Midbrain (tissue), 1 donor: ENCODE data around the gene RAB3D.
A peak's percentile ranks its signal among the peaks of the same experiment; 100 is the strongest.
"Not testable (repeated sequence)": the region's sequence is repeated elsewhere in the genome, so short reads cannot be mapped to it uniquely, and the experiment has no call there.

Experiments used
- DNase-seq: peaks from one replicate; lab custom pipeline; 2025; lab: John Stamatoyannopoulos, UW

The RAB3D gene, protein sequence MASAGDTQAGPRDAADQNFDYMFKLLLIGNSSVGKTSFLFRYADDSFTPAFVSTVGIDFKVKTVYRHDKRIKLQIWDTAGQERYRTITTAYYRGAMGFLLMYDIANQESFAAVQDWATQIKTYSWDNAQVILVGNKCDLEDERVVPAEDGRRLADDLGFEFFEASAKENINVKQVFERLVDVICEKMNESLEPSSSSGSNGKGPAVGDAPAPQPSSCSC

DNA sequence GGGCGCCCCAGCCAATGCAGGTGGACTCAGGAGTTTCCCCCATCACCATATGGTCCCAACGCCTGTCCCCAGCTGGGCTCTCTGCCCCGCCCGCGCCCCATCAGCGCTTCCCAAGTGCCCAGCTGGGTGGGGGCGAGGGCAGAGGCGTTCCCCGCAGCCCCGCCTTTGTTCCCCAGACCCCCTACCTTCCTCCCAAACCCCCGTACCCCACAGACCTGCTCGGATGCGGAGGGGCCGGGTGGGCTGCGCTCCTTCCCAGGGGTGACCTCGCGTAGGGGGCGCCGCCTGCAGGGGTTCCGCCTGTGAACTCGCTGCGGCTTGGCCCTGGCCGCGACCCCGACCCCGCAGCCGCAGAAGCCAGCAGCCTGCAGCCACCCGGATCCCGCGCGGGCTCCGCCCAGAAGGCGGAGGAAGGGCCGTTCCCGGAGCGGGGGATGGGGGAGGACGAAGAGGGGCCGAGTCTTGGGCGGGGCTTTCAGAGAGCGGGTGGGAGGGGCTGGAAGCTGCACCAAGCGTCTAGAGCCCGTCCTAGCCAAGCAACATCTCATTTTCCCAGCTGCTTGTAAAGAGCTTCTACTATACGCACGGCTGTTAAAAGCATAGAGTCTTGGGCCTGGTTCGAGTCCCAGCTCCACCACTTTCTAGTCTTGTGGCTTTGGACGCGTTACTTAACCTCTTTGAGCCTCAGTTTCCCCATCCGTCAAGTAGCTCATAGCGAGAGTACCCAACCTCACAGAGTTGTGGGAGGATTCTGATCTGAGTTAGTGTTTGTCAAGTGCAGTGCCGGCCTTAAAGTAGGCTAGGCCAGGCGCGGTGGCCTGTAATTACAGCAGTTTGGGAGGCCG lies at the start of gene RAB3D:
TSS of gene RAB3D (minus strand) at position 404 of the 845 bp plus-strand sequence. CDS start 2,258 bp downstream, outside the sequence.
- peak; percentile 81 for DNase-seq

DNA sequence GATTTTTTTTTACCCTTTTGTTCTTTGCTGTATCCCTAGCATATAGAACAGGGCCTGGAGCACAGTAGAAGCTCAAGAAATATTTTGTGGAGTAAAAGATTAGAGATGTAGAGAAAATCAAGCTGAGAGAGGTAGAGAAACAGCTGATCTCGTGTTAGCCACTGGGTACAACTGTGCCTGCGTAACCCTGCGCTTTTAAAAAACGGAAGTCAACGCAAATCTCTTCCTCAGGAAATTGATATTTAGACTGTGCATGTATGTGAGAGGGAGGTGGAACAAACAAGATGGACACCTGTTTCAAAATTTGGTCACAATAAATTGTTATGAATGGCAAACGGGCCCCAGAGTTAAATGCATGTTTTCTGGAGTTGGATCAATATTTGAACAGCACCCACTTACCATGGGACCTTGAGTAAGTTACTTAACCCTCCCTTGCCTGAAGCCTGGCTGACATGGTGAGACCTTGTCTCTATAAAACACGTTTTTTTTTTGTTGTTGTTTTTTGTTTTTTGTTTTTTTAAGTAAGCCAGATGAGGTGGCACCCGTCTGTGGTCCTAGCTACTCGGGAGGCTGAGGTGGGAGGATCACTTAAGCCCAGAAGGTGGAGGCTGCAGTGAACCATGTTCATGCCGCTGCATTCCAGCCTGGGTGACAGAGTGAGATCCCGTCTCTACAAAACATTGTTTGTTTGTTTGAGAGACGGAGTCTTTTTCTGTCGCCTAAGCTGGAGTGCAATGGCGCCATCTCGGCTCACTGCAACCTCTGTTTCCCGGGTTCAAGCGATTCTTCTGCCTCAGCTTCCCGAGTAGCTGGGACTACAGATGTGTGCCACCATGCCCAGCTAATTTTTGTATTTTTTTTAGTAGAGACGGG lies 47.9 kb upstream of the RAB3D start:
- no peak for DNase-seq

DNA sequence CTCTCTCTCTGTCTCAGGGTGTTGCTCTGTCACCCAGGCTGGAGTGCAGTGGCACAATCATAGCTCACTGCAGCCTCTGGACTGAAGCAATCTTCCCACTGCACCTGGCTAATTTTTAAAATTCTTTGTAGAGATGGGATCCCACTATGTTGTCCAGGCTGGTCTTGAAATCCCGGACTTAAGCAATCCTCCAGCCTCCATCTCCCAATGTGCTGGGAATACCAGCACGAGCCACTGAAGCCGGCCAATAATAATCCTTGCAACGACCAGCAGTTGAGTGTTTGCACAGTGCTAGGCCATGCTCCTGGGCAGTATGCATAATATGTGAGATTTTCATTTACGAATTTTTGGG lies 45.3 kb upstream of the RAB3D start:
- no peak for DNase-seq

DNA sequence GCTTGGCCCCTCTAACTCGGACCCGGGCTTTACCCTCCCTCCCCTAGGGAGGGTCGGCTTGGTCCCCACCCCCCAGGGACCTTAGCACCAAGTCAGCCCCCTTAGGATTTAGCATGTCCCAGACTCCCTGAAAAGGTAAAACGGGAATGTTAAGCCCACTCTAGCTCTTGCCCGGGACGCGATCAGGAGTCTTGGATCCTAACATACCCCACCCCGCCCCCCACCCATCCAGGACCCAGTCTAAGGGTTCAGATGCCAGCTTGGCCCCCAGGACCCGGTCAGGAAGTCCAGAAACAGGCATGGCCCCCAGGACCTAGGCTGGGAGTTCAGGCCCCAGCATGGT lies 44.2 kb upstream of the RAB3D start:
- no peak for DNase-seq

DNA sequence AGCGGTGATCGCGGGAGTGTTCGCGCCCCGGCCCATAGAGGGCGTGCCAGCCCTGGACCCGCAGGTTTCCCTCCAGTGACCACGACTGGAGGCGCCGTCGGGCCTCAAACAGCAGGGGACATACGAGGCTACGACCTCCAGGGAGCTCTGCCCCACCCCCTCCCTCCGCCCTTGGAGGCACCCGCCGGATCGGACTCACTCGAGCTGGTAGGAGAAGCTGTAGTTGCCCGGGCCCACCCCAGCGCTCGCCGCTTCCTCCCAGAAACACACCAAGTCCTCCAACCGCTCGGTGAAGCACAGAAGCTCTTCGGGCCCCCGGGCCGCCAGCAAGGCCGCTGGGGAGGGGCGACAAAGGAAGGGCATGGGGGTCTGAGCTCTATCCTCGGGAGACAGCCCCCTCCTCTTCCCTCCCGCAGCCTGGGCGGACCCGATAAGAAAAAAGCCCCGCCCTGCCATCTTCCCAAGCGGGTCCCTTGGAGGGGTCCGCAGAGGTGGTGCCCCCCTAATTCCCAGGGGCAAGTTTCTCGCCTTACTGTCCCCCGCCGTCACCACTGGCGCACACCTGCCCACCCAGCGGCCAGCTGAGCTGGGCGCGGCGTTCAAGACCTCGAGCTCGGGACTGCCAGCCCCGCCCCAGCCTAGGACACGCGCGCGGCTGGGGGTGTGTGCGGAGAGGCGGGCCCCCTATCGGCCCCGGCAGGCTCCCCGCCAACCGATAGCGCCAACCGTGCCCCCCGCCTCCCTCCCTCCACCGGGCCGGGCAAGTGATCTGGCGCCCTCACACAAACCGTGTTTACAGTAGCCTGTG lies 43.6 kb upstream of the RAB3D start:
- no peak for DNase-seq

DNA sequence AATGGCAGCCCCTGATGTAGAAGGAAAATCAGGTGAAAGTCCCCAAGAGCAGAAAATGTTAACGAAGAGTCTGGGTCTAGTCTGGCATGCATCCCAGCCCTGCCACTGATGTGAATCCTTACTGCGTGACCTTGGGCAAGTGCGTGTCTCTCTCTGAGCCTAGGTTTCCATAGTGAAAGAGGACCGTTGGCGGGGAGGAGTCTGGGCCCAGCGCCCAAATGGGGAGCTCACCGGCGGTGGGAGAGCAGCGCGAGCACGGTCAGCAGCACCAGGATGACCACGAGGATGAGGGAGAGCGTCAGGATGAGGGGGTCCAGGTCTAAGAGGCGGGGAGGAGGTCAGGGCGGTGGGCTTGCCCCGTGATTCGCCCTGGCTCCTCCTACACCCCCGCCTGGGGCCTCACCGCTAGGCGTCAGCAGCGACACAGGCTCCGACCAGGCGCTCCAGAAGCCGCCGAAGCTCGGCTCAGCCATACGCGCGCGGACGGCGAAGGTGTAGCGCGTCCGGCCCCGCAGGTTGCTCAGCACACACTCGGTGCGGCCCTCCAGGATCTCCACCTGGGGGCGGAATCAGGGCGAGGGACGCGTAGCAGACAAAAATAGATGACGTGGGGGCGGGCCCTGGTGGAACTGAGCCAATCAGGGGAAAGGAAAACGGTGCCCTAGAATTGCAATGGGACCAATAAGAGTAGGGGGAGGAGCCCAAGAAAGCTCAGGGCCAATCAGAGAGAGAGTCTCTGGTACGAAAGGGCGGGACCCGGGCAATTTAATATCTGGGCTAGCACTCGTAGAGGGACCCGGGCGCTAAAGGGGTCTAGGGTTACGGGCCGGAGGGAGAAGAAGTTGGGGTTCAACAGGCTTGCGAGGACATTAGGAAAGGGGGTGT lies 41.4 kb upstream of the RAB3D start:
- peak; percentile 94 for DNase-seq

DNA sequence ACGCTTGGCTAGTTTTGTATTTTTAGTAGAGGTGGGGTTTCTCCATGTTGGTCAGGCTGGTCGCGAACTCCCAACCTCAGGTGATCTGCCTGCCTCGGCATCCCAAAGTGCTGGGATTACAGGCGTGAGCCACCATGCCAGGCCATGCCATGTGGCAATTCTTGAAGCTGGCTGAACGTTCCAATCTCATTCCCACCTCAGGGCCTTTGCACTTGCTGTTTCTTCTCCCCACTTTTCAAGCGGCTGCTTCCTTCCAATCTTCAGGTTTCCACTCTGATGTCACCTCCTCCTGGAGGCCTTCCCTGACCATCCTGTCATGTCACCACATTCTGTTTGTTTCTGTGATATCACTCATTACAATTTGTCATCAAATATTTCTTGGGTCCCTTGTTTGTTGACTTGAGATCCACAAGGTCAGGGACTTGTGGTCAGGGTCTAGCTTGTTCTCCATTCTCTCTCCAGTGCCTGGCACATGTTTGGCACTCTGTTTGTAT lies 40.4 kb upstream of the RAB3D start:
- no peak for DNase-seq

DNA sequence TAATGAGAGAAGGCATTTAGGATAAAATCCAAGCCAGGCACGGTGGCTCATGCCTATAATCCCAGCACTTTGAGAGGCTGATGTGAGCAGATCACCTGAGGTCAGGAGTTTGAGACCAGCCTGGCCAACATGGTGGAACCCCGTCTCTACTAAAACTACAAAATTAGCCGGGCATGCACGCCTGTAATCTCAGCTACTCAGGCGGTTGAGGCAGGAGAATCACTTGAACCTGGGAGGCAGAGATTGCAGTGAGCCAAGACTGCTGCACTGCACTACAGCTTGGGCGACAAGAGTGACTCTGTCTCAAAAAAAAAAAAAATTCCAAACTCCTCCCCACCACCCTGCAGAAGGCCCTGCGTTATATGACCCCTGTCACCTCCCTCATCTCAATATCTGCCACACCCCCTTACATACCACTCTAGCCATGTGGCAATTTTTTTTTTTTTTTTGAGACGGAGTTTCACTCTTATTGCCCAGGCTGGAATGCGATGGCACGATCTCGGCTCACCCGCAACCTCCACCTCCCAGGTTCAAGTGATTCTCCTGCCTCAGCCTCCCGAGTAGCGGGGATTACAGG lies 39.9 kb upstream of the RAB3D start:
- DNase-seq = not testable (repeated sequence)

DNA sequence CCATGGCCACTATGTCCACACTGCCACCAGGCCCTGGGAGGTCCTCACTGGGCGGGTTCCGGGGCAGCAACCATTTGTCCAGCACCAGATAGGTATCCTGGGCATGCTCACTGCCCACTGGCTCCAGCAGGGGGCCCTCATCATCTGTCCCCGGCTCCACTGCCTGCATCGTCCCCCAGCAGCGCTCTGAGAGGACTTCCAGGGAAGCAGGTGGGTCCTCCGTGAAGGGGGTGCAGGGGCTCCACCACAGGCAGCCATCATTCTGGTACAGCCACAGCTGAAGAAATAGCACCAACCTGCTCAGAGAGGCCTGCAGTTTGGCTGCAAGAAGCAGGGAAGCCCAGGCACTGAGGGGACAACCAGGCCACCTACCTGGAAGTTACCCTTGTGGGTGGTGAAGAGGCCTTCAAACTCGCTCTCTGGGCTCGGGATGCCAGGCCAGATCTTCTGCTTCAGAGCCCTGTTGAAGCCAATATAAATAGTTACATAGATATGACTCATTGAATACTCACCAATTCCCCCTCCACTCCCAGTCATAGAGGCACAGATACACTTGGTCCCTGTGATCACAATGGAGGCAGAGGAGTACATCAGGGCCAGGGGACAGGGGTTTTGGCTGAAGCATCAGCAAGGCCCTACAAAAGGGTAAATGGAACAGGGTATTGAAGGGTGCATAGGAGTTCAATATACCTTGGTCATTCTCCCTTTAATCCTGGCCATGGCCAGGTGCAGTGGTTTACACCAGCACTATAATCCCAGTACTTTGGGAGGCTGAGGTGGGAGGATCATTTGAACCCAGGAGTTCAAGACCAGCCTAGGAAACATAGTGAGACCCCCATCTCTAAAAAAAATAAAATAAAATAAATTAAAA lies 39.1 kb upstream of the RAB3D start:
- DNase-seq = peak; percentile 26

DNA sequence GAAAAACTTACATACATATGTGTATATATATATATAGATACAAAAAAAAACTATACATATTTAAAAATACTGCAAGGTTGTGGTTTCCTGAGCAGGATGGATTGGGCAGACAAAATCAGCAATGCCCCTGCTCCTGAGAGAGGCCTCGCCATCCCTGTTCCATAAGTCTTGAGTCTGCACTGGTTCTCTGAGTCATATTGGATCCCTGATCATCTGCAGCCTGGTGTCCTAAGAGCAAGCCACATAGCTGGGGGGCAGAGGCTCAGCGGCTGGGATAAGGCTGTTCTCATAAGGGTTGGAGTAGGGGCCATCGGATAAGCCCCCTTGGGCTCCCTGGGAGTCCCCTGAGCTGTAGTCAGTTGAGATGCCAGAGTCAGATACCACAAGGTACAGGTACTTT lies 38.3 kb upstream of the RAB3D start:
- DNase-seq = no peak

DNA sequence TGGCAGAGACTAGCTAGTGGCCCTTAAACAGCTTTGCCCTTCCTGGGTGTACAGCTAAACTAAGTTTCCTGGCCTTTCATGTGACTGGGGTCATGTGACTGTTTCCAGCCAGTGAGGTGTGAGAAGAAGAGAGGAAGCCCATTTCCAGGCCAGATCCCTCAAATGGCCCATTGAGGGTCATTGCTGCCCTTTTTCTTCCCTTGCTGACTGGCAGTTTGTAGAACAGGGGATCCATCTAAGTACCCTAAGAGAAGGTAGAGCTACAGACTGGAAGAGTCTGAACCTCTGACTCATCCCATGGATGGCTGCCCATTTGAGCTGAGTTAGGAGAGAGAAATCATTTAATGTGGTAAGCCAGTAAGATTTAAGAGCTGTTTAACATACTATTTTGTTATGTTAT lies 37.8 kb upstream of the RAB3D start:
- peak; percentile 39 for DNase-seq

DNA sequence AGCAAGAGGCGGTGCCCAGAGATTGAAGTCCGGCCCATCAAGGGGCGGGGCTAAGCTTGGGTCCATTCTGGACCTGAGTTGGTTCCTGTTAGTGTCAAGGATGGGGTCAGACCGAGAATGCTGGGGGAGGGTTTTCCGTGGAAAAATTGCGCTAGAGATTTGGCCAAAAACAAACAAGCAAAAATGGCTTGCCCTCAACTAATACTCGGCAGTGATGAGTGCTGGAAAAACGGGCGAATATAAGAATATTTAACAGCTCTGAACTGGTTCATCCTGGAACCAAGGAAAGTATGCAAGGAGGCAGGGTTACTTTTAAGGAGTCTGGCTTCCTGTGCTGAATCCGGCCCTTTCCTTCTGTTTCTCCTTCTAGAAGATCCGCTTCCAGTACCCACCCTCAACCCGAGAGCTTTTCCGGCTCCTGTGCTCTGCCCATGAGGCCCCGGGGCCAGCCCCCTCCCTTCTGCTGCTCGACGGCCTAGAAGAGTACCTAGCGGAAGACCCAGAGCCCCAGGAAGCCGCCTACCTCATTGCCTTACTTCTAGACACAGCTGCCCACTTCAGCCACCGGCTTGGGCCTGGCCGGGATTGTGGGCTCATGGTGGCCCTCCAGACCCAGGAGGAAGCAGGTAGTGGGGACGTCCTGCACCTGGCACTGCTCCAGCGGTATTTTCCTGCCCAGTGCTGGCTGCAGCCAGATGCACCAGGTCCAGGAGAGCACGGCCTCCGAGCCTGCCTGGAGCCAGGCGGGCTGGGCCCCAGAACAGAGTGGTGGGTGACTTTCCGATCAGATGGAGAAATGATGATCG lies 35.9 kb upstream of the RAB3D start:
- DNase-seq = no peak

DNA sequence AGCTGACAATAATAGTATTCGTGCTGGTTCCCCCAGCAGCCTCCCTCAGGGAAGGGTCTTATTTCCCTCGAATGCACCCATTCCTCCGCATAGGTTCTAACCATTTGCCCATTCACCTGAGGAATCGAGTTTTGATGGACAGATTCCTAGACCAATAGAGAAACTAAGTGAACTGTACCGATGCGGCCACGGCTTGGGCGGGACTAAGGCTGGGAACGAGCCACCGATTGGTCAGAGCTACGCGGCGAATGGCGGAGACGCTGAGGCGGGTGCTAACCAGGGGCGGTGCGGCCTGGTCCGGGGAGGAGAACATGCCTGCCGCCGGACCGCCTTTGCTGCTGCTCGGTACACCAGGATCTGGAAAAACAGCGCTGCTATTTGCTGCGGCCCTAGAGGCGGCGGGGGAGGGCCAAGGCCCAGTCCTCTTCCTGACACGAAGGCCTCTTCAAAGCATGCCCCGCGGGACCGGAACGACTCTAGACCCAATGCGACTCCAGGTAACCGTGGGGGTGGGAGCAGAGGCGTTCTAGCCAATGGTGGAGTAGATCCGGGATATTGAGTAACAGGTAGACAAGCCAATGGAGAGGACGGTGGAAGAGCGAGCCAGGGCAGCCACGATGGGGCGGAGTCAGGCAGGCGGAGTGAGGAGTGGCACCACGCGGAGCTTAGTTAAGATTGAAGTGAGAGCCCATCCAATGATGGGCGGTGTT lies 35.1 kb upstream of the RAB3D start, which contains the start of gene SWSAP1:
TSS of gene SWSAP1 (plus strand) at position 234 of the 710 bp plus-strand sequence. CDS start at position 249, 15 bp downstream.
- DNase-seq = peak; percentile 100

DNA sequence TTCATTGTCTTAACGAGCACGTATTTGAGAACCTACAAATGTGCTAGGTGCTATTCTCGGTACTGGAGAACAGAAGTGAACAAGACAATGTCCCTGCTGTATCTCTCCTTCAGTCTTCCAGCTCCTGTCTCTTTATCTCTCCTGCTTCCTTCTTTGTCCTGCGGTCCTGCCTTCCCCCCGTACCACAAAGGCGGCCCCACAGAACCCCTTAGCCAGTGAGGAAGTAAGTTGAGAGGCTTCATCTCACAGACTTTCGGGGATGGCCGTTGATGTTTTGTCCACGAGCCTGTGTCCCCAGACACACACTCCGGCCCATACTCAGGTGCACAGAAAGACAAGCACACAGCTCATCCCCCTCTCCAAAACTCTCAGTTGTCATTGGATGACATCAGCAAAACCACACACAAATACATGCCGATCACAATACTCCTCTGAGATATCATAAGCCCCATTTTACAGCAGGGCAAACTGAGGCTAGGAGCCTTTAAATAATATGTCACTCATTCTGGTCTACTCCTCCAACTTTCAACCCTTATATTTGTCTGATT lies 34.5 kb upstream of the RAB3D start:
- DNase-seq = no peak

DNA sequence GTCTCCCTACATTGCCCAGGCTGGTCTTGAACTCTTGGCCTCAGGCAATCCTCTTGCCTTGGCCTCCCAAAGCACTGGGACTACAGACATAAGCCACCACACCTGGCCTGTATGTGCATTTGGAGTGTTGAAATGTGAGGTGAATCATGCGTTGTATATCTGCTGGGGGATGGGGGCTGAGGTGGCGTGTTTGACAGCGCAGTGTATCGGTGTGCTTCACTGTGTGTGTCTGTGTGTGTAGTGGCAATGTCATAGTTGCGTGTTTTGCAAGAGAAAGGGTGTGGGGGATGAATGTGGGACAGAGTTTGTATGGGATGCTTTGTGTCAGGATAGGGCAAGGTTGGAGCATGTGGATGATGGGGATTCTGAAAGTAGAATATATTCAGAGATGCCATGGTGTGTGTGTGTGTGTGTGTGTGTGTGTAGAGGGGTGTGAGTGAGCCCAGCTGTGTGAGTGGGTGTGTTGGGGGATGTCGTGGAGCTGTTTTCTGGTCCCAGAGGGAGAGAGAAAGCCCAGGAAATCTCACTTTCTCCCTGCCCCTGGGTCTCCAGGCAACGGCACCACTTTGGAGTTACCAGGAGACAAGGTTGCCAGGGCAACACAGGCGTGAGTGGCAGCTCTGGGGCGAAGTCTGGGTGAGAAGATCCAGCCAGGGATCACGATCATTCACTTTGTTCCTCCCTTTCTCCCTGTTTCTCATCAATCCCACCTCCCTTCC lies 33.9 kb upstream of the RAB3D start:
- peak; percentile 52 for DNase-seq

DNA sequence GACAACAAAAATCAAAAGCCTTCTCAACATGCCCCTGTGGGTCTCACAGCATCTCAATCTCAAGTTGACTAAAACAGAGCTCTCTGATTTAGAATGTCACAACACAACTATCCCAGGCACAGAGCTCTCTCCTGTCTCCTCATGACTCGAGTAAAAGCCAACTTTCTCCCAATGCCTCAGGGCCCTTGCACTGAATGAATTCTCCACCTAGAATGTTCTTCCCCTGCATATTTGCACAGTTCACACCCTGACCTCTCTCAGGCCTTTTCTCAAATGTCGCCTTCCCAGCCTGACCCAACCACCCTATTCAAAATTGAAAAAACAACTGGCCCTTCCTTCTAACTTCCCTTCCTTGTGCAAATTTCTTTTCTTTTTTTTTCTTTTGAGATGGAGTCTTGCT lies 31.3 kb upstream of the RAB3D start:
- DNase-seq = no peak

DNA sequence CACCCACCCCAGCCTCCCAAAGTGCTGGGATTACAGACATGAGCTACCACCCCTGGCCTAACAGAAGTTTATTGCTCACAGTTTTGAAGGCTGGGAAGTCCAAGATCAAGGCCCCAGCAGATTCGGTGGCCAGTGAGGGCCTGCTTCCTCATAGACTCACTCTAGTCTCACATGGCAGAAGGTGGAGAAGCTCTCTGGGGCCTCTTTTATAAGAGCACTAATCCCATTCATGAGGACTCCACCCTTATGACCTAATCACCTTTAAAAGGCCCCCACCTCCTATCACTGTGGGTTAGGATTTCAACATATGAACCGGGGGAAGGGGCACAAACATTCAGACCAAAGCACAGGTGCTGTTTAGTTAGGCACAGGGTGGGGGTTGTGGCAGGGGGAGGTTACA lies 28.1 kb upstream of the RAB3D start:
- DNase-seq = no peak
